ENCODE results near the gene NPHS1. TPM values are rescaled to one million over a fixed set of nuclear protein-coding genes. Genes with fewer than 3 reads are reported as not detected.
A peak's percentile ranks its signal among the peaks of the same experiment; 100 is the strongest.

The NPHS1 gene
- total RNA-seq, 1 experiment from 2014 or later = not detected

- Histone ChIP-seq H3K9me2 (replicated peaks; ENCODE audit: low read length) (no peaks in the 10 kb centered on the region), H3K79me2 (ENCODE audit: low read length) (no peaks in the 10 kb centered on the region), H2AFZ (ENCODE audit: low read length) (no peak overlapping the region), H3K9me3 (ENCODE audit: low read length) (no peaks in the 10 kb centered on the region), H3F3A (ENCODE audit: low read length, unreplicated experiment) (no peaks in the 10 kb centered on the region), H3K27me3 (ENCODE audit: low read length) (no peaks in the 10 kb centered on the region), H3K36me3 (ENCODE audit: low read depth, low read length) (no peaks in the 10 kb centered on the region), H3K9ac (ENCODE audit: low read length) (no peak overlapping the region), H3K4me3 (ENCODE audit: low read length) (no peak overlapping the region), H3K4me1 (ENCODE audit: insufficient read depth, low read length) (no peaks in the 10 kb centered on the region), H4K20me1 (ENCODE audit: low read length) (no peaks in the 10 kb centered on the region), H3K27ac (ENCODE audit: low read length) (no peak overlapping the region), H3K4me2 (ENCODE audit: low read length) (no peak overlapping the region)
- no TSS peak for BruUV-seq (replicated peaks)
- ATAC-seq (no peak), DNase-seq (no peak)
- TF ChIP-seq EZH2 (IDR thresholded peaks at IDR 0.05; ENCODE audit: low read length, unreplicated experiment) (no peak), EZH2phosphoT487 (IDR thresholded peaks at IDR 0.05; ENCODE audit: borderline replicate concordance, low read length) (no peak), CTCF (conservative IDR thresholded peaks at IDR 0.05; ENCODE audit: low read depth, low read length) (no peak)
- ChIA-PET POLR2A (ENCODE audit: unreplicated experiment) (no interaction called here), CTCF (no interaction called here)
- intact Hi-C loops (cut with micrococcal nuclease) = no loop called here
Observed at GRCh38 chr19:35791814-35792279, 60.5 kb downstream of the NPHS1 start.

- H3K27ac ChIP-seq (ENCODE audit: low read length) = no peak overlapping the region
- CTCF ChIA-PET = no interaction called here
- H3K36me3 ChIP-seq (ENCODE audit: low read depth, low read length) = no peaks in the 10 kb centered on the region
- H3K9ac ChIP-seq (ENCODE audit: low read length) = no peak overlapping the region
- TF ChIP-seq EZH2phosphoT487 (IDR thresholded peaks at IDR 0.05; ENCODE audit: borderline replicate concordance, low read length) (no peak), CTCF (conservative IDR thresholded peaks at IDR 0.05; ENCODE audit: low read depth, low read length) (0 out of 2 replicates have a peak, but pooled peaks have one; percentile 20), EZH2 (IDR thresholded peaks at IDR 0.05; ENCODE audit: low read length, unreplicated experiment) (no peak)
- H2AFZ ChIP-seq (ENCODE audit: low read length) = no peak overlapping the region
- H3K4me3 ChIP-seq (ENCODE audit: low read length) = no peak overlapping the region
- H3K4me2 ChIP-seq (ENCODE audit: low read length) = no peak overlapping the region
- no peaks in the 10 kb centered on the region for H3K4me1 ChIP-seq (ENCODE audit: insufficient read depth, low read length)
- H3K9me2 ChIP-seq (replicated peaks; ENCODE audit: low read length) = no peaks in the 10 kb centered on the region
- H3K79me2 ChIP-seq (ENCODE audit: low read length) = no peaks in the 10 kb centered on the region
- POLR2A ChIA-PET (ENCODE audit: unreplicated experiment) = no interaction called here
- ATAC-seq (no peak), DNase-seq (no peak)
- no peaks in the 10 kb centered on the region for H4K20me1 ChIP-seq (ENCODE audit: low read length)
- intact Hi-C loops (cut with micrococcal nuclease) = no loop called here
- H3K9me3 ChIP-seq (ENCODE audit: low read length) = no peaks in the 10 kb centered on the region
- H3K27me3 ChIP-seq (ENCODE audit: low read length) = no peaks in the 10 kb centered on the region
- BruUV-seq (replicated peaks) = no TSS peak
- no peaks in the 10 kb centered on the region for H3F3A ChIP-seq (ENCODE audit: low read length, unreplicated experiment)
Observed at GRCh38 chr19:35790981-35791813, 61.1 kb downstream of the NPHS1 start.

Data from PC-3 (cell line).